Measurements from ENCODE around the gene ARIH1.

The ARIH1 gene

DNA sequence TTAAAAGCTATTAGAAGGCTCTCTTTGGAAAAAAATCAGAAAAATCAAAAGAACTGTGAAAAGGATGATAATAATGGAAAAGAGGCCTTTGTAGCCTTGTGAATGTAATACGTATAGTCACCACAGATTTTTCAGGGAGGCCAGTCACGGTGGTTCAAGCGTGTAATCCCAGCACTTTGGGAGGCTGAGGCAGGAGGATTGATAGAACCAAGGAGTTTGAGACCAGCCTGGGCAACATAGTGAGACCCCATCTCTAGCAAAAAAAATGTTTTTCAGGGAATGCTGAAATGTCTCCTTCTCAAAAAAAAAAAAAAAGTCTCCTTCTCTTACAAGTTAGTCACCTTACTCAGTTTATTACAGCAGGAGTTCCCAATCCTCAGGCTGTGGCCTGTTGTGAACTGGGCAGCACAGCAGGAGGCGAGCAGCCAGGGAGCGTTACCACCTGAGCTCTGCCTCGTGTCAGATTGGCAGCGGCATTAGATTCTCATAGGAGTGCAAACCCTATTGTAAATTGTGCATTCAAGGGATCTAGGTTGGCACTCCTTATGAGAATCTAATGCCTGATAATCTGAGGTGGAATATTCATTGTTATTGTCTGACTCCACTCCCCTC, 15.9 kb downstream of the ARIH1 start:
- H3K36me3 ChIP-seq (ENCODE audit: insufficient read depth, low read depth, low read length) = peaks cover 20% of the 10 kb centered on the region
- H3K9me3 ChIP-seq (ENCODE audit: insufficient read depth, low read depth, low read length) = no peaks in the 10 kb centered on the region
- H3K4me1 ChIP-seq (ENCODE audit: insufficient read depth, low read length) = peaks cover 4% of the 10 kb centered on the region; the same call in 1 of the 2 replicates
- no peak overlapping the region for H3K4me3 ChIP-seq (ENCODE audit: low read length)
- no peaks in the 10 kb centered on the region for H3K27me3 ChIP-seq (ENCODE audit: insufficient read depth, low read length)
- H3K27ac ChIP-seq (ENCODE audit: low read length) = no peak overlapping the region
- H3K9ac ChIP-seq (ENCODE audit: low read depth, low read length) = no peak overlapping the region

DNA sequence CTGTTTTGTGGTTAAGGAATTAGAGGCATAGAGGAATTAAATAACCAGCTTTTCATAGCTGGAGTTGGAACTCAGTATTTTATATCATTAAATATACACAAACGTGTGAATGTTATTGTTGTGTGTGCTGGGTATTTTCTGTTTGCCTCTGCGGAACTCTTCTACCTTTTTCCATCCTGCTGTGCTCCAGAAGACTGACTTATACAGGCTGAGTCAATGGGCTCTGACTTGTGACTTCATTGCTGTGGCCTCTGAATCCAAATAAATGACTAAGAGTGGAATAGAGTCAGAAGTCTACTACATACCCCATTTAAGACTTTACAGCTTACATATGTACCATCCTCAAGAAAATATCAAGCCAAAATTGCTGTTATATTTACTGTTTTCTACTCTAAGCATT, 17.6 kb downstream of the ARIH1 start:
- Histone ChIP-seq H3K4me3 (ENCODE audit: low read length) (no peak overlapping the region), H3K36me3 (ENCODE audit: insufficient read depth, low read depth, low read length) (peaks cover 15% of the 10 kb centered on the region), H3K4me1 (ENCODE audit: insufficient read depth, low read length) (peaks cover 6% of the 10 kb centered on the region; the same call in 1 of the 2 replicates), H3K9me3 (ENCODE audit: insufficient read depth, low read depth, low read length) (no peaks in the 10 kb centered on the region), H3K9ac (ENCODE audit: low read depth, low read length) (no peak overlapping the region), H3K27ac (ENCODE audit: low read length) (no peak overlapping the region), H3K27me3 (ENCODE audit: insufficient read depth, low read length) (no peaks in the 10 kb centered on the region)

DNA sequence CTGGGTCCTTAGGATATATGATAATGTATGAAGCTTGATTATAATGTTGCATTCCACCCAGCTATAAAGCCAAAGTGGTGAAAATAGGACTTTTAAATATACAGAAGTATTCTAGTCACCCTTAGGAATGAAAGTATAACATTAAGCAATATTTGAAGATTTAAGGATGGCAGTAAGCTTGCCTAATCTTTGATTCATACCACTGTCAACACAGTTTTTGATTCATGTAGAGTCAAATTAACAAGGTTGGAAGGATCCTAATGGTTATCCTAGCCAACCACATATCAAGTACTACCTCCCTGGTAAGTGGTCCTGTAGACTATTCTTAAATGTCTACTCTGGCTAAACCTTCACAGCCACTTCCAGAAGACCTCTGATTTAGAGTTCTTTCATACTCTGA, 18.6 kb downstream of the ARIH1 start:
- H3K27me3 ChIP-seq (ENCODE audit: insufficient read depth, low read length) = no peaks in the 10 kb centered on the region
- H3K27ac ChIP-seq (ENCODE audit: low read length) = no peak overlapping the region
- peaks cover 15% of the 10 kb centered on the region for H3K36me3 ChIP-seq (ENCODE audit: insufficient read depth, low read depth, low read length)
- no peaks in the 10 kb centered on the region for H3K9me3 ChIP-seq (ENCODE audit: insufficient read depth, low read depth, low read length)
- no peak overlapping the region for H3K9ac ChIP-seq (ENCODE audit: low read depth, low read length)
- H3K4me1 ChIP-seq (ENCODE audit: insufficient read depth, low read length) = peaks cover 11% of the 10 kb centered on the region
- H3K4me3 ChIP-seq (ENCODE audit: low read length) = no peak overlapping the region

DNA sequence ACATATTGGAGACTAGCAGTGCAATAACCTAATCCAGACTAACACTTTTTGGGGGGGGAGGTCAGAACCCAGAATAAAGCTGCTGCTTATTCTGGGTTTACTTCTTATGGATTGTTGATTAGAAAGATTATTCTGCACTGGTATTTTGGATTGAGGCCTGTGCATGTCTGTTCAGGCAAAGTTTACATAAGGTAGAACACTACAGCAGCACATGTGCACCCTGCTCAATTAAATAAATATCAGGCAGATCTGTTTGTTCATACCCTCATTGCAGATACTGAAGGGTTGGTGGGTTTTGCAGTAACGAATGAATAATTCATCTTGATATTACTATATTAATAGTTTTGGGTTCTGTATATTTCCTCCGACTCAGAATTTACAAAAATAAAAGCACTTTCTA, 19.1 kb downstream of the ARIH1 start:
- Histone ChIP-seq H3K9me3 (ENCODE audit: insufficient read depth, low read depth, low read length) (no peaks in the 10 kb centered on the region), H3K4me1 (ENCODE audit: insufficient read depth, low read length) (peaks cover 16% of the 10 kb centered on the region), H3K9ac (ENCODE audit: low read depth, low read length) (no peak overlapping the region), H3K36me3 (ENCODE audit: insufficient read depth, low read depth, low read length) (peaks cover 15% of the 10 kb centered on the region), H3K4me3 (ENCODE audit: low read length) (no peak overlapping the region), H3K27me3 (ENCODE audit: insufficient read depth, low read length) (no peaks in the 10 kb centered on the region), H3K27ac (ENCODE audit: low read length) (no peak overlapping the region)

DNA sequence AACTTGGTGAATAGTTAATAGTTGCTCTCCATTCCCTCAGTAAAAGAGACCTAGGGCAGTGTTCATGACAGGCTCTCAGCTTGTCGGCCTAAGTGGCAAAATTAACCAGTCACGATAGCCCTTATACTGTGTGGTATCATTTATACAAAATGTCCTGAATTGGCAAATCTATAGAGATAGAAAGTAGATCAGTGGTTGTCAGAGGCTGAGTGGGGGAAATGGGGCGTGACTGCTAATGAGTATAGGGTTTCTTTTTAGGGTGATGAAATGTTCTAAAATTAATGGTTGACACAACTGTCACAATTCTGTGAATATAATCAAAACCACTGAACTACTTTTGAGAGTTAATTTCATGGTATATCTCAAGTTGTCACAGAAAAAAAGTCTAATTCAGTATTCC, 20.9 kb downstream of the ARIH1 start:
- Histone ChIP-seq H3K27me3 (ENCODE audit: insufficient read depth, low read length) (no peaks in the 10 kb centered on the region), H3K9ac (ENCODE audit: low read depth, low read length) (no peak overlapping the region), H3K4me3 (ENCODE audit: low read length) (no peak overlapping the region), H3K4me1 (ENCODE audit: insufficient read depth, low read length) (peaks cover 16% of the 10 kb centered on the region), H3K27ac (ENCODE audit: low read length) (no peak overlapping the region), H3K36me3 (ENCODE audit: insufficient read depth, low read depth, low read length) (peaks cover 7% of the 10 kb centered on the region), H3K9me3 (ENCODE audit: insufficient read depth, low read depth, low read length) (no peaks in the 10 kb centered on the region)

DNA sequence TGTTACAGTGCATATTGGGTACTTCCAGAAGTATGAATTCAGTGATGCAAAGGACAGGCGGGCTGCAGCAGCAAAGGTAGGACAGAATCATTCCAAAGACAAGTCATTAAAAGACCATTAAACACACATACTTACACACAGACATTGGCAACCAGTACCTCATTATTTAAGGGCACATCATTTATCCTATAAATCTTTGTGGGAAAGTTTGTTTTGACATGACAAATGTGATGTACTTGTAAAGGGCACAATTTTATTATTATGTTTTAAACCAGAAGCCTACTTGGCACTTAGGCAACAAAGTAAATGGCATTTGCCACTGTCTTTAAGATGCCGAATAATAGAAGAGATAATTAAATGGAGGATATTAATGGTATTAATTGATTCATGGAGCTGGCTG, 22.7 kb downstream of the ARIH1 start:
- H3K9ac ChIP-seq (ENCODE audit: low read depth, low read length) = no peak overlapping the region
- H3K9me3 ChIP-seq (ENCODE audit: insufficient read depth, low read depth, low read length) = no peaks in the 10 kb centered on the region
- H3K36me3 ChIP-seq (ENCODE audit: insufficient read depth, low read depth, low read length) = peaks cover 14% of the 10 kb centered on the region
- peaks cover 16% of the 10 kb centered on the region for H3K4me1 ChIP-seq (ENCODE audit: insufficient read depth, low read length)
- no peak overlapping the region for H3K4me3 ChIP-seq (ENCODE audit: low read length)
- H3K27ac ChIP-seq (ENCODE audit: low read length) = no peak overlapping the region
- H3K27me3 ChIP-seq (ENCODE audit: insufficient read depth, low read length) = no peaks in the 10 kb centered on the region

DNA sequence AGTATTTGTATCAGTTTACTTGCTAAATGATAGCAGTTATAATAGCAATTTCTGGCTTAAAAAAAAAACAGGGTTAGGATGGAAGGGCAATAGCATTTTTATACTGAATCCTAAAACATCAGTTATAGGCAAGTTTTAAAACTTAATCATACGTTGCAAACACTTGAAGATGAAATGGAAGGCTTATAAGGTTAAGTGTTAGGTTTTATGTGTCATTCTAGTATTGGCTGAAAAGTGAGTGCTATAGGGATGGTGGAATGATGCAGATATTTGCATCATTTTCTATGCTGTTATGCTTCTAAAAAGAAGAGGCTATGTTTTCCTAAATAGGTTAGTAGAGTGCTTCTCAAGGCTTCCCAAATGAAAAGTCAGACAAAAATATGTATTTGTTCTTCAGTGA, 23.3 kb downstream of the ARIH1 start:
- no peaks in the 10 kb centered on the region for H3K27me3 ChIP-seq (ENCODE audit: insufficient read depth, low read length)
- H3K4me3 ChIP-seq (ENCODE audit: low read length) = no peak overlapping the region
- no peak overlapping the region for H3K9ac ChIP-seq (ENCODE audit: low read depth, low read length)
- peaks cover 14% of the 10 kb centered on the region; the same call in 1 of the 2 replicates for H3K36me3 ChIP-seq (ENCODE audit: insufficient read depth, low read depth, low read length)
- H3K9me3 ChIP-seq (ENCODE audit: insufficient read depth, low read depth, low read length) = no peaks in the 10 kb centered on the region
- H3K4me1 ChIP-seq (ENCODE audit: insufficient read depth, low read length) = peaks cover 16% of the 10 kb centered on the region
- H3K27ac ChIP-seq (ENCODE audit: low read length) = no peak overlapping the region

DNA sequence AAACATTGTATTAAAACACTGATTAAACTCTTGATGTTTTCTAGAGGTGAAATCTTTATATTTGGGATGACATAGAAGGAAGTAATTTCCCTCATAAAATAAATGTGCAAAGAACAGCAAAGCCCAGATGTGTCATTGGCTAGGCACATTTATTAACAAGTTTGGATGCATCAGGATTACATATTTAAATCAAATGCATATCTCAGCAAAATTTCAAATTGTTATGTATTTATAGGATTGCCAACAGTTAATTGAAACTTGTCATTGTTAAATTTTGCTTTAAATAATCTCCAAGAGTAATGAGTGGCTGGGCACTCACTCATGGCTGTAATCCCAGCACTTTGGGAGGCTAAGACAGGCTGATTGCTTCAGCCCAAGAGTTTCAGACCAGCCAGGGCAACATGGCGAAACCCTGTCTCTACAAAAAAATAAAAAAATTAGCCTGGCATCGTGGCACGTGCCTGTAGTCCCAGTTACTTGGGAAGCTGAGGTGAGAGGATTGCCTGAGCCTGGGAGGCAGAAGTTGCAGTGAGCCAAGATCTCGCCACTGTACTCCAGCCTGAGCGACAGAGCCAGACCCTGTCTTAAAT, 28.2 kb downstream of the ARIH1 start:
- H3K4me3 ChIP-seq (ENCODE audit: low read length) = no peak overlapping the region
- peaks cover 14% of the 10 kb centered on the region; the same call in 1 of the 2 replicates for H3K36me3 ChIP-seq (ENCODE audit: insufficient read depth, low read depth, low read length)
- H3K4me1 ChIP-seq (ENCODE audit: insufficient read depth, low read length) = peaks cover 6% of the 10 kb centered on the region; the same call in 1 of the 2 replicates
- no peak overlapping the region for H3K27ac ChIP-seq (ENCODE audit: low read length)
- no peak overlapping the region for H3K9ac ChIP-seq (ENCODE audit: low read depth, low read length)
- no peaks in the 10 kb centered on the region for H3K9me3 ChIP-seq (ENCODE audit: insufficient read depth, low read depth, low read length)
- H3K27me3 ChIP-seq (ENCODE audit: insufficient read depth, low read length) = no peaks in the 10 kb centered on the region

DNA sequence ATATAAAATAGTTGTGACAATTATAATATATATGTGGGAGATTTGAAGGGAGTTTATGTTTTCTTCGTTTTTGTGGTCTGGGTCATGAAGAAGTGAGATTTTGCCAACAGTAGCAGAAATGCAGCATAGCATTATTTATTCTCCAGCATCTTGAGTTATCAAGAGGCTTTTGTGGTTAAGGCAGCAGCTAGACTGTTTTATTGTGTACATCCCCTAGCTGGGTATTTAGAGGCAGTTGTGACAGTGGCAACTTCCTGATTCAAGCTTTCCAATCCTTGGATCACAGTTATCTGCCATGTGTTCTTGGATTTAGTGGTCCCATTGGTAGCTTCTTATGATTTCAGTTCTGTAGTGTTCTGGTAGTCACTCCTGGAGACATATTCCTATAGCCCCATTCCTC, 29.0 kb downstream of the ARIH1 start:
- no peak overlapping the region for H3K4me3 ChIP-seq (ENCODE audit: low read length)
- H3K4me1 ChIP-seq (ENCODE audit: insufficient read depth, low read length) = peaks cover under 1% of the 10 kb centered on the region; the same call in 1 of the 2 replicates
- H3K27ac ChIP-seq (ENCODE audit: low read length) = no peak overlapping the region
- no peaks in the 10 kb centered on the region for H3K27me3 ChIP-seq (ENCODE audit: insufficient read depth, low read length)
- H3K9me3 ChIP-seq (ENCODE audit: insufficient read depth, low read depth, low read length) = no peaks in the 10 kb centered on the region
- H3K36me3 ChIP-seq (ENCODE audit: insufficient read depth, low read depth, low read length) = peaks cover 14% of the 10 kb centered on the region; the same call in 1 of the 2 replicates
- H3K9ac ChIP-seq (ENCODE audit: low read depth, low read length) = no peak overlapping the region

DNA sequence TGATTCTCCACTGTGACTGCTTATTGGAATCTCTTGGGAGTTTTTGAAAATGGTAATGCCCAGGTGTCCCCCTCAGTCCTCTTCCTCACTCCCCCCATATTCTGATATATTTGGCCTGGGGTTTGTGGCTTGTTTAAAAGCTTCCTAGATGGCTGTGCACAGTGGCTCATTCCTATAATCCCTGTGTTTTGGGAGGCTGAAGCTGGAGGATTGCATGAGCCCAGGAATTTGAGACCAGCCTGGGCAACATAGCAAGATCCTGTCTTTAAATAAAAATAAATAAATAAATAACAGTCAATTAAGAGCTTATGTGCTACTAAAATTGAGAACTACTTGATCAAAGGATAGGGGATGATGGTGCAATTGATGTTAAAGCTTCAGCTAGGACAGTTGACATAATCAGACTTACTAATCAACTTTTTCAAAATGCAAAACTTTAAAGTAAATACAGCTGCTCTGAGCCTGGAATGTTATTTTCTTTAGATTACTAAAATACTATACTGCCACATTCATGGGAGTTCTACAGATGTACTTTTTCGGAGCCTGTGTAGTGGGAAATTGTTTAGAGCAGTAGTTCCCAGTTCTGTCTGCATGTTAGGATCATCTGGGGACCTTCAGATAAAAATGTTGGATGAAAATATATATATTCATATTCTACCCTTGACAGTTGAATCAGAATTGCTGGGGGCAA, 33.4 kb downstream of the ARIH1 start:
- Histone ChIP-seq H3K27ac (ENCODE audit: low read length) (no peak overlapping the region), H3K36me3 (ENCODE audit: insufficient read depth, low read depth, low read length) (no peaks in the 10 kb centered on the region), H3K9ac (ENCODE audit: low read depth, low read length) (no peak overlapping the region), H3K27me3 (ENCODE audit: insufficient read depth, low read length) (no peaks in the 10 kb centered on the region), H3K4me3 (ENCODE audit: low read length) (no peak overlapping the region), H3K4me1 (ENCODE audit: insufficient read depth, low read length) (no peaks in the 10 kb centered on the region), H3K9me3 (ENCODE audit: insufficient read depth, low read depth, low read length) (no peaks in the 10 kb centered on the region)

DNA sequence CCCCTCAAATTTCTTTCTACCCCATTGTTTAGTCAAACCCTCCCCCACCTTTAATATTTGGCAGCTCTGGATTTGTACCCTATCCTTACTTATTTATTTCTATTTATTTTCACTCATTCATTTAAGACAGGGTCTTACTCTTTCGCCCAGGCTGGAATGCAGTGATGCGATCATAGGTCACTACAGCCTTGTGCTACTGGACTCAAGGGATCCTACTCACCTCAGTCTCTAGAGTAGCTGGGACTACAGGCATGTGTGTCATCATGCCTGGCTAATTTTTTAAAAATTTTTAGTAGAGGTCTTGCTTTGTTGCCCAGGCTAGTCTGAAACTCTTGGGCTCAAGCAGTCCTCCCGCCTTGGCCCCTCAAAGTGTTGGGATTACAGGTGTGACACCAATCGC, 35.4 kb downstream of the ARIH1 start:
- no peaks in the 10 kb centered on the region for H3K36me3 ChIP-seq (ENCODE audit: insufficient read depth, low read depth, low read length)
- no peaks in the 10 kb centered on the region for H3K4me1 ChIP-seq (ENCODE audit: insufficient read depth, low read length)
- no peaks in the 10 kb centered on the region for H3K9me3 ChIP-seq (ENCODE audit: insufficient read depth, low read depth, low read length)
- no peak overlapping the region for H3K4me3 ChIP-seq (ENCODE audit: low read length)
- no peak overlapping the region for H3K27ac ChIP-seq (ENCODE audit: low read length)
- no peaks in the 10 kb centered on the region for H3K27me3 ChIP-seq (ENCODE audit: insufficient read depth, low read length)
- no peak overlapping the region for H3K9ac ChIP-seq (ENCODE audit: low read depth, low read length)

DNA sequence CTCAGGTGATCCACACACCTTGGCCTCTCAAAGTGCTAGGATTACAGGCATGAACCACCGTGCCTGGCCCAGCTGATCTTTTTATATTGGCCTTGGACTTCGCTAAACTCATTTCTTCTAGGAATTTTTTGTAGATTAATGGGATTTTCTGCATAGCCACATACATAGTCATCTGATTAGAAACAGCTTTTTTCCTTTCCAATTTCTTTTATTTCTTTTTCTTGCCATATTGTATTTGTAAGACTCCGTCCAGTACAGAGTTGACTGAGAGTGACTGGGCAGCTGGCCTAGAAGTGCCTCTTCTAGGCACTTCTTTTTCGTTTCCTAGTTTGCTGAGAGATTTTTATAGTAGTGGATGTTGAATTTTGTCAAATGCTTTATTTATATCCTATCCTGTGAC, 37.4 kb downstream of the ARIH1 start:
- no peak overlapping the region for H3K4me3 ChIP-seq (ENCODE audit: low read length)
- no peaks in the 10 kb centered on the region for H3K36me3 ChIP-seq (ENCODE audit: insufficient read depth, low read depth, low read length)
- H3K27ac ChIP-seq (ENCODE audit: low read length) = no peak overlapping the region
- no peaks in the 10 kb centered on the region for H3K27me3 ChIP-seq (ENCODE audit: insufficient read depth, low read length)
- no peaks in the 10 kb centered on the region for H3K9me3 ChIP-seq (ENCODE audit: insufficient read depth, low read depth, low read length)
- H3K4me1 ChIP-seq (ENCODE audit: insufficient read depth, low read length) = no peaks in the 10 kb centered on the region
- H3K9ac ChIP-seq (ENCODE audit: low read depth, low read length) = no peak overlapping the region

All from iPS-20b (cell line).